GM21515 (cell line): ENCODE results near the gene MARCO.
"Not testable (repeated sequence)": the region's sequence is repeated elsewhere in the genome, so short reads cannot be mapped to it uniquely, and the experiment has no call there.

Experiments
- ATAC-seq: cut with Tn5 transposase; IDR thresholded peaks from one replicate; pipeline ENCODE4 v1.9.1; 2021; ENCODE audit not compliant: unreplicated experiment

The MARCO gene

DNA sequence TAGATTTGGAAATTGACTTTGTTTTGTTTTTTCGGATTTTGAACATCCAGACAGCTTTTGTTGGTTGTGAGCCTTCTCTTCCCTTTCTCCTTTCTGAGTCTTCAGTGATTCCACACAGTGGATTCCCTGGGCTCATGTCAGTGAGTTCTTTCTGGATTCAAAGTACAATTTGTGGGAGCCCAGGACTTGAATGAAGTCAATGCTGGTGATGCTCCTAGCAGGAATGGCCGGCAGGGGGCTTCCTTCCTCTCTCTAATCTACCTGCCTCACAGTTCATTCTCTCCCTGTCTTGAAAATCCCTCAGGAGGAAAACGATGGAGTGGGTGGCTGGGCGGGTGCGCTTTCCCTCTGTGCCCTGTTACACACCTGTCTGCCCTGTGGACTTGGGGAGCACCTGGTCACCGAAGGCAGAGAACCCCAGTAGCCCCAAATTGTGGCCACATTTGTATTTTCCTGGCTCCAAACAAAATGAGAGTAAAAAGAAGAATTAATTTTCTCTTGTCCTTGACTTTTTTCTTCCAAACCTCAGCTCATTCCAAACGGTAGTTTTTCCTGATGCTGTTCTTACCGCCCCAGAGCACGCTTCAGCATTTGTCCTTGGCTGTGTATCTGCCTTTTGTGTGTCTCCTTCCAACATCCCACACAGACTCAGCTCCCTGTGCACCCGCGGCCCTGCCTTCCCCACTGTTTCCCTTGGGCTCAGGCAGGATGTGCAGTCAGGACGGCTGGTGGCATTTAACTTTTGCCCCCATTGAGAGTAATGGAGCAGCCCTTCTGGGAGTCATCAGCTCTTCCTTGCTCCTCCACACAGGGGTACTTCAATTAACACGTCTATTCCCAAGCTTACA is 86.6 kb downstream of the MARCO start:
- ATAC-seq = no peak

DNA sequence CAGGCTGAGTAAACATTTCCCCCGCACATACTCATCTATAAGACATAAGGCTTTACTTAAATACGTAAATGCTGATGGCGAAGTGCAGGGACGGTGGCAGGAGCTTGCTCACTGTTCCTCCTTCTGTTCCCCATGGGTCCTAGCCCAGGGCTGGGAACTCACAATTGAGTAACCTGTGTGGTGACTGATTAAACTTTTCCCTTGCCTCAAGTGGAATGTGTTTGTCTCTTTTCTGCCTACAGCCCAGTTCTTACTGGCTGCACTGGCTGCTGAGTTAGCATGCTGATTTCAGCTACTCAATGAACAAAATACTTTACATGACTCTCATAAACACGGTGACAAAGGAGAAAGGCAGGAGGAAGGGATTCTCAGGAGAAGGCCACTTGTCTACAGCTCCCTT is 87.3 kb downstream of the MARCO start:
- ATAC-seq = no peak

GRCh38 chr2:119037922-119038321 is 95.9 kb downstream of the MARCO start:
- ATAC-seq = not testable (repeated sequence)

DNA sequence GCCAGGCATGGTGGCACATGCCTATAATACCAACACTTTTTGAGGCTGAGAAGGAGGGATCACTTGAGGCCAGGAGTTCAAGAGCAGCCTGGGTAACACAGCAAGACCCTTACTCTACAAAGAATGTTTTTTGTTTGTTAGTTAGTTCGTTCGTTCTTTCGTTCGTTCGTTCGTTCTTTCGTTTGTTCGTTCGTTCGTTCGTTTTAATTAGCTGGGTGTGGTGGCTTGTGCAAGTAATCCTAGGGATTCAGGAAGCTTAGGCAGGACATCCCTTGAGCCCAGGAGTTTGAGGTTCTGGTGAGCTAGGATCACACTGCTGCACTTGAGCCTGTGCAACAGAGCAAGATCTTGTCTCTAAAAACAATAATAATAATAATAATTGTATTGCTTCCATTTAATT is 98.7 kb downstream of the MARCO start:
- ATAC-seq = no peak
